Trophoblast cell (in vitro differentiated cells and primary cell): ENCODE data around the gene TMEM14C.

Experiments
- DNase-seq, 2 donors: peaks; one replicate each; pipeline ENCODE4 v3.0.0-alpha.2; 2016
- H2AFZ ChIP-seq: 2 replicates; pipeline ENCODE4 v1.6.1; 2013; ENCODE audit warnings: low read length, moderate library complexity, mild to moderate bottlenecking; ENCODE audit not compliant: insufficient read depth, poor library complexity
- H2AK5ac ChIP-seq: 2 replicates; pipeline ENCODE4 v1.6.1; 2013; ENCODE audit warnings: mild to moderate bottlenecking, low read length
- H2BK120ac ChIP-seq: 2 replicates; pipeline ENCODE4 v1.6.1; 2013; ENCODE audit warnings: low read length, mild to moderate bottlenecking, moderate library complexity; ENCODE audit not compliant: insufficient read depth, poor library complexity
- H2BK12ac ChIP-seq: 2 replicates; pipeline ENCODE4 v1.6.1; 2013; ENCODE audit warnings: mild to moderate bottlenecking, low read length, moderate library complexity
- H2BK5ac ChIP-seq: 2 replicates; pipeline ENCODE4 v1.6.1; 2013; ENCODE audit warnings: low read length, low read depth, moderate library complexity, mild to moderate bottlenecking; ENCODE audit not compliant: poor library complexity
- H3K14ac ChIP-seq: 2 replicates; pipeline ENCODE4 v1.6.1; 2013; ENCODE audit warnings: mild to moderate bottlenecking, low read length
- H3K18ac ChIP-seq: 2 replicates; pipeline ENCODE4 v1.6.1; 2013; ENCODE audit warnings: mild to moderate bottlenecking, low read length
- H3K23ac ChIP-seq: 2 replicates; pipeline ENCODE4 v1.6.1; 2013; ENCODE audit warnings: low read length
- H3K27ac ChIP-seq: 2 replicates; pipeline ENCODE4 v1.5.1; 2013; ENCODE audit warnings: low read depth, mild to moderate bottlenecking, inconsistent platforms, low read length, moderate library complexity
- H3K27me3 ChIP-seq: 2 replicates; pipeline ENCODE4 v1.6.1; 2013; ENCODE audit warnings: inconsistent platforms, mild to moderate bottlenecking, low read length, moderate library complexity; ENCODE audit not compliant: insufficient read depth
- H3K36me3 ChIP-seq, 2 experiments: 1 replicate in 1 of 2; 2 replicates in 1 of 2; pipeline ENCODE4 v1.6.1; 2013; ENCODE audit warnings: low read length in 2 of 2, mild to moderate bottlenecking in 2 of 2, moderate library complexity in 1 of 2; ENCODE audit not compliant: insufficient read depth in 2 of 2, control insufficient read depth in 1 of 2
- H3K4ac ChIP-seq: 2 replicates; pipeline ENCODE4 v1.6.1; 2013; ENCODE audit warnings: low read depth, mild to moderate bottlenecking, low read length, moderate library complexity
- H3K4me1 ChIP-seq, 2 experiments: 1 replicate in 1 of 2; 2 replicates in 1 of 2; pipeline ENCODE4 v1.6.1; 2013; ENCODE audit warnings: low read length in 2 of 2, mild to moderate bottlenecking in 2 of 2, moderate library complexity in 1 of 2; ENCODE audit not compliant: insufficient read depth in 2 of 2, control insufficient read depth in 1 of 2
- H3K4me2 ChIP-seq: 2 replicates; pipeline ENCODE4 v1.6.1; 2013; ENCODE audit warnings: inconsistent platforms, mild to moderate bottlenecking, low read length, moderate library complexity
- H3K4me3 ChIP-seq: 2 replicates; pipeline ENCODE4 v1.5.1; 2013; ENCODE audit warnings: mild to moderate bottlenecking, low read depth, low read length, inconsistent platforms
- H3K79me1 ChIP-seq: one replicate; pipeline ENCODE4 v1.6.1; 2013; ENCODE audit warnings: low read length
- H3K79me2 ChIP-seq: 2 replicates; pipeline ENCODE4 v1.6.1; 2013; ENCODE audit warnings: low read length, mild to moderate bottlenecking; ENCODE audit not compliant: control insufficient read depth, insufficient read depth, poor library complexity
- H3K9ac ChIP-seq: 2 replicates; pipeline ENCODE4 v1.6.1; 2013; ENCODE audit warnings: mild to moderate bottlenecking, low read length
- H3K9me3 ChIP-seq: 2 replicates; pipeline ENCODE4 v1.6.1; 2013; ENCODE audit warnings: low read depth, mild to moderate bottlenecking, control low read depth, inconsistent platforms, low read length; ENCODE audit not compliant: insufficient read depth
- H4K12ac ChIP-seq: 2 replicates; pipeline ENCODE4 v1.6.1; 2013; ENCODE audit warnings: low read depth, mild to moderate bottlenecking, low read length, moderate library complexity
- H4K8ac ChIP-seq: 2 replicates; pipeline ENCODE4 v1.6.1; 2013; ENCODE audit warnings: low read depth, mild to moderate bottlenecking, low read length, moderate library complexity
- H4K91ac ChIP-seq: one replicate; pipeline ENCODE4 v1.6.1; 2013; ENCODE audit warnings: low read depth, mild to moderate bottlenecking, low read length, moderate library complexity
- WGBS: extraction: QIAGEN DNeasy Blood & Tissue Kit; methylation state at CpG from one replicate; pipeline ENCODE4 v1.1.7; 2013; ENCODE audit warnings: missing lambda C conversion rate; ENCODE audit not compliant: insufficient read length, insufficient coverage; ENCODE audit errors: extremely low coverage; 5-methylcytosine and 5-hydroxymethylcytosine counted together

Gene TMEM14C

DNA sequence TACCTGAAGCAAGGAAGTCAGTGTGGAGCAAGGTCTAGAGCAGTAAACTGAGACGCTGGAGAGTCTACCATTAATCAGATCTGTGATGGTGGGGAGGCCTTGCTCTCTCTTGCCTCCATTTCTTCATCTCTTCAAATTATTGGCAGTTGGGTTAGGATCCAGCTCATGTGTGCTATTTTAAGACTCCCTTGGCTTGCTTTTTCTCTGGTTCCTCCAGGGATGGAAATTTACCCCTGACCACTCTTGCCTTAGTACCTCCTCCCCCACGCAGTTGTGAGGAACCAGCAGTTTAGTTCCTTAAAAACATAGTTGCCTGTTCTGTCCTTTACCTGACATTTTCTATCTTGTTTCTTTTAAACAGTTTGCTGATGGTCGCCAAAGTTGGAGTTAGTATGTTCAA is 7.4 kb downstream of the TMEM14C start:
- H2BK5ac ChIP-seq, result no peak overlapping the region
- no peak overlapping the region for H3K4ac ChIP-seq
- WGBS, result no CpG with 5 or more reads among the region's 3 CpGs
- H3K79me2 ChIP-seq, result no peaks in the 10 kb centered on the region
- H3K14ac ChIP-seq, result no peak overlapping the region
- H3K4me2 ChIP-seq, result no peak overlapping the region
- no peak overlapping the region for H3K23ac ChIP-seq
- no peaks in the 10 kb centered on the region for H3K27me3 ChIP-seq
- peaks cover 5% of the 10 kb centered on the region for H3K79me1 ChIP-seq
- no peak overlapping the region for H4K91ac ChIP-seq
- H3K9ac ChIP-seq, result no peak overlapping the region
- H3K18ac ChIP-seq, result no peak overlapping the region
- peaks cover 3 to 6% of the 10 kb centered on the region in 2 experiments for H3K4me1 ChIP-seq
- no peak overlapping the region for H2AFZ ChIP-seq
- H3K27ac ChIP-seq, result no peak overlapping the region
- no peak overlapping the region for H2BK120ac ChIP-seq
- no peak overlapping the region for H4K8ac ChIP-seq
- no peak overlapping the region for H2BK12ac ChIP-seq
- no peak overlapping the region for H4K12ac ChIP-seq
- no peak overlapping the region for H3K4me3 ChIP-seq
- no peak overlapping the region for H2AK5ac ChIP-seq
- H3K36me3 ChIP-seq, result peaks cover 27 to 36% of the 10 kb centered on the region in 2 experiments
- DNase-seq, result no peak
- H3K9me3 ChIP-seq, result peaks cover 1% of the 10 kb centered on the region

GRCh38 chr6:10733151-10733715 is 10.4 kb downstream of the TMEM14C start:
- no CpG with 5 or more reads among the region's 17 CpGs for WGBS
- Histone ChIP-seq H3K79me1 (peaks cover 5% of the 10 kb centered on the region), H4K12ac (no peak overlapping the region), H3K4me1 (peaks cover 3 to 6% of the 10 kb centered on the region in 2 experiments), H3K14ac (no peak overlapping the region), H3K4me2 (no peak overlapping the region), H3K23ac (no peak overlapping the region), H2BK5ac (no peak overlapping the region), H3K4me3 (no peak overlapping the region), H2BK120ac (no peak overlapping the region), H3K79me2 (no peaks in the 10 kb centered on the region), H2BK12ac (no peak overlapping the region), H3K9ac (no peak overlapping the region), H2AK5ac (no peak overlapping the region), H4K8ac (no peak overlapping the region), H4K91ac (peak overlapping the region; percentile 4), H3K4ac (no peak overlapping the region), H3K18ac (no peak overlapping the region), H2AFZ (no peak overlapping the region), H3K9me3 (peaks cover 1% of the 10 kb centered on the region), H3K27ac (no peak overlapping the region), H3K36me3 (peaks cover 20 to 21% of the 10 kb centered on the region in 2 experiments), H3K27me3 (no peaks in the 10 kb centered on the region)
- no peak for DNase-seq

- Histone ChIP-seq H3K4me3 (no peak overlapping the region), H2BK5ac (no peak overlapping the region), H3K4me2 (no peak overlapping the region), H3K9me3 (no peaks in the 10 kb centered on the region), H3K18ac (no peak overlapping the region), H3K4ac (no peak overlapping the region), H4K8ac (no peak overlapping the region), H2AK5ac (no peak overlapping the region), H2AFZ (no peak overlapping the region), H3K14ac (no peak overlapping the region), H3K79me2 (no peaks in the 10 kb centered on the region), H2BK12ac (no peak overlapping the region), H2BK120ac (no peak overlapping the region), H3K79me1 (peaks cover 5% of the 10 kb centered on the region), H3K27ac (no peak overlapping the region), H3K36me3 (peaks cover 17 to 18% of the 10 kb centered on the region in 2 experiments), H3K4me1 (peaks cover 3 to 6% of the 10 kb centered on the region in 2 experiments), H3K27me3 (no peaks in the 10 kb centered on the region), H3K9ac (no peak overlapping the region), H4K12ac (no peak overlapping the region), H4K91ac (no peak overlapping the region), H3K23ac (no peak overlapping the region)
- WGBS, result no CpG with 5 or more reads among the region's 3 CpGs
- peak; percentile 16 to 64 for DNase-seq
Observed at GRCh38 chr6:10733863-10734262, 11.0 kb downstream of the TMEM14C start.

DNA sequence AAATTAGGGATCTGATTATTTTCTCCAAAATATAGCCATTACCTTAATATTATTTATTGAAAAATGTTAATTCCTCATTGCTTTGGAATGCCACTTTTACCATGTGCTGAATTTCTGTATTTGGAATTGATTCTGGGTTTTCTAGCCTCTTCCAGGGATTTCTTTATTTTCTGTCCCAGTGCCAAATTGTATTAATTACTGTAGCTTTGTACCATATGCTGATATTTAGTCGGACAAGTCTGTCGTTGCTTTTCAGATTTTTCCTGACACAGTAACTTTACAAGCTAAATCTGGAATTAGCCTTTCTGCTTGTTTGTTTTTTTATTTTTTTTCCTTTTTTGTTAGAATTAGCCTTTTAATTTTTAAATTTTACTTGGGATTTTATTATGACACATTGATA is 13.9 kb downstream of the TMEM14C start:
- peaks cover 5% of the 10 kb centered on the region for H3K79me1 ChIP-seq

More for the DNA sequence above, 13.9 kb downstream of the TMEM14C start:
- Histone ChIP-seq H4K8ac (no peak overlapping the region), H3K9me3 (no peaks in the 10 kb centered on the region), H2AK5ac (no peak overlapping the region), H3K79me2 (no peaks in the 10 kb centered on the region), H3K4me2 (no peak overlapping the region), H3K27ac (no peak overlapping the region), H3K27me3 (no peaks in the 10 kb centered on the region), H3K23ac (no peak overlapping the region), H2BK120ac (no peak overlapping the region), H3K18ac (no peak overlapping the region), H2BK5ac (no peak overlapping the region), H2BK12ac (no peak overlapping the region), H4K12ac (no peak overlapping the region), H3K14ac (no peak overlapping the region), H3K9ac (no peak overlapping the region), H3K4ac (no peak overlapping the region), H3K4me1 (peaks cover 3 to 6% of the 10 kb centered on the region in 2 experiments), H3K36me3 (peaks cover 8 to 9% of the 10 kb centered on the region in 2 experiments), H3K4me3 (no peak overlapping the region), H4K91ac (no peak overlapping the region), H2AFZ (no peak overlapping the region)
- no CpG with 5 or more reads among the region's 2 CpGs for WGBS
- DNase-seq, result no peak
